GM23338 (cell line): ENCODE results near the gene PDE6C. TPM values are rescaled to one million over a fixed set of nuclear protein-coding genes. Genes with fewer than 3 reads are reported as not detected.

Experiments
- ATAC-seq: fragments of 200-7000 bp; cut with Tn5 transposase; 3 replicates; pipeline ENCODE4 v1.9.1; 2020
- DNase-seq: peaks from one replicate; pipeline ENCODE4 v3.0.0-alpha.2; 2015; ENCODE audit warnings: low spot score
- H2AFZ ChIP-seq: fragments of 200-600 bp; sonication (generic); 2 replicates; pipeline ENCODE4 v1.8.0; 2016; ENCODE audit warnings: antibody characterized with exemption, mild to moderate bottlenecking, moderate library complexity
- H3F3A ChIP-seq: fragments of 200-600 bp; sonication (generic); replicated peaks from 2 replicates; pipeline ENCODE4 v1.8.0; 2017; ENCODE audit warnings: antibody characterized with exemption, mixed run types, low read depth
- H3K27ac ChIP-seq: fragments of 200-600 bp; sonication (generic); 2 replicates; pipeline ENCODE4 v1.6.1; 2016; ENCODE audit warnings: low read depth
- H3K27me3 ChIP-seq: fragments of 200-600 bp; sonication (generic); 2 replicates; pipeline ENCODE4 v1.8.0; 2016; ENCODE audit warnings: mild to moderate bottlenecking, mixed run types, moderate library complexity; ENCODE audit not compliant: insufficient read depth
- H3K36me3 ChIP-seq: fragments of 200-600 bp; sonication (generic); 2 replicates; pipeline ENCODE4 v1.8.0; 2016; ENCODE audit warnings: mild to moderate bottlenecking; ENCODE audit not compliant: insufficient read depth
- H3K4me1 ChIP-seq: fragments of 200-600 bp; sonication (generic); 2 replicates; pipeline ENCODE4 v1.8.0; 2016; ENCODE audit warnings: mild to moderate bottlenecking, moderate library complexity; ENCODE audit not compliant: insufficient read depth
- H3K4me2 ChIP-seq: fragments of 200-600 bp; sonication (generic); 2 replicates; pipeline ENCODE4 v1.7.1; 2017; ENCODE audit warnings: mixed run types
- H3K4me3 ChIP-seq: fragments of 200-600 bp; sonication (generic); 2 replicates; pipeline ENCODE4 v1.6.1; 2016; ENCODE audit warnings: mixed run types
- H3K79me2 ChIP-seq: fragments of 200-600 bp; sonication (generic); replicated peaks from 2 replicates; pipeline ENCODE4 v1.8.0; 2017; ENCODE audit warnings: mild to moderate bottlenecking; ENCODE audit not compliant: insufficient read depth
- H3K9me2 ChIP-seq: fragments of 200-600 bp; sonication (generic); 2 replicates; pipeline ENCODE4 v1.8.0; 2017; ENCODE audit not compliant: insufficient read depth
- H4K20me1 ChIP-seq: fragments of 200-600 bp; sonication (generic); replicated peaks from 2 replicates; pipeline ENCODE4 v1.8.0; 2017; ENCODE audit warnings: mild to moderate bottlenecking; ENCODE audit not compliant: insufficient read depth
- H3K27ac Mint-ChIP-seq: 2 replicates; pipeline ENCODE4 v1.8.0; 2020; ENCODE audit warnings: inconsistent platforms, mild to moderate bottlenecking, moderate library complexity, mixed read lengths
- H3K27me3 Mint-ChIP-seq: 3 replicates; pipeline ENCODE4 v1.8.0; 2022; ENCODE audit warnings: low read depth, mild to moderate bottlenecking, moderate library complexity, mixed read lengths, inconsistent platforms; ENCODE audit not compliant: insufficient read depth, poor library complexity
- H3K36me3 Mint-ChIP-seq: 3 replicates; pipeline ENCODE4 v1.8.0; 2021; ENCODE audit warnings: low read depth, mild to moderate bottlenecking, inconsistent platforms, moderate library complexity, mixed read lengths
- H3K4me1 Mint-ChIP-seq: 3 replicates; pipeline ENCODE4 v1.8.0; 2020; ENCODE audit warnings: mild to moderate bottlenecking, inconsistent platforms, mixed read lengths
- H3K4me3 Mint-ChIP-seq: 3 replicates; pipeline ENCODE4 v1.8.0; 2021; ENCODE audit warnings: moderate library complexity, mild to moderate bottlenecking, inconsistent platforms, mixed read lengths
- H3K9me3 Mint-ChIP-seq: 3 replicates; pipeline ENCODE4 v1.8.0; 2020; ENCODE audit warnings: moderate library complexity, mild to moderate bottlenecking, inconsistent platforms, mixed read lengths
- CREB1 ChIP-seq: fragments of 250-450 bp; sonication (Bioruptor Pico); IDR thresholded peaks from 2 replicates; pipeline ENCODE4 v1.5.0; 2020; ENCODE audit warnings: low read depth, mild to moderate bottlenecking, moderate library complexity
- ETS1 ChIP-seq: IDR thresholded peaks from 2 replicates; pipeline ENCODE4 v1.6.1; 2016; ENCODE audit warnings: antibody characterized with exemption
- JUNB ChIP-seq: IDR thresholded peaks from one replicate; pipeline ENCODE4 v1.6.1; 2016; ENCODE audit warnings: antibody characterized with exemption; ENCODE audit not compliant: unreplicated experiment
- NANOG ChIP-seq: IDR thresholded peaks from 2 replicates; pipeline ENCODE4 v1.6.1; 2016; ENCODE audit warnings: antibody characterized with exemption, borderline replicate concordance
- POLR2AphosphoS5 ChIP-seq: IDR thresholded peaks from 2 replicates; pipeline ENCODE4 v1.6.1; 2016; ENCODE audit warnings: antibody characterized with exemption, low read depth
- STAT1 ChIP-seq: IDR thresholded peaks from one replicate; pipeline ENCODE4 v1.6.1; 2016; ENCODE audit warnings: antibody characterized with exemption; ENCODE audit not compliant: unreplicated experiment
- ZNF114 ChIP-seq: fragments of 250-450 bp; sonication (Bioruptor Pico); IDR thresholded peaks from 2 replicates; pipeline ENCODE4 v1.5.0; 2020; ENCODE audit warnings: mild to moderate bottlenecking, moderate library complexity
- polyA plus RNA-seq: library from polyadenylated mRNA; unstranded; fragments of >200 nt; fragmentation: Nextera tagmentation; extraction: Ambion mirVana; gene quantifications from 2 replicates; pipeline ENCODE4 v1.2.1, GENCODE V29; 2016
- total RNA-seq: library from RNA; depleted of rRNA; stranded (reverse); fragments of >200 nt; shearing (Covaris generic); gene quantifications from 2 replicates; pipeline ENCODE4 v1.2.3, GENCODE V29; 2014
- TF ChIP-seq, protein P1 (sequence below), 2 experiments: fragments of 200-600 bp in 1 of 2; sonication (generic) in 1 of 2; conservative IDR thresholded peaks; 2 replicates each; pipeline versions ENCODE4 v1.5.1 to v1.6.1; 2016 to 2017; ENCODE audit warnings: antibody characterized with exemption in 2 of 2, low read depth in 2 of 2, mild to moderate bottlenecking in 2 of 2, moderate library complexity in 1 of 2

Gene PDE6C
- total and polyA plus RNA-seq, 2 experiments from 2014 or later: 0.06 TPM; not detected in 1

DNA sequence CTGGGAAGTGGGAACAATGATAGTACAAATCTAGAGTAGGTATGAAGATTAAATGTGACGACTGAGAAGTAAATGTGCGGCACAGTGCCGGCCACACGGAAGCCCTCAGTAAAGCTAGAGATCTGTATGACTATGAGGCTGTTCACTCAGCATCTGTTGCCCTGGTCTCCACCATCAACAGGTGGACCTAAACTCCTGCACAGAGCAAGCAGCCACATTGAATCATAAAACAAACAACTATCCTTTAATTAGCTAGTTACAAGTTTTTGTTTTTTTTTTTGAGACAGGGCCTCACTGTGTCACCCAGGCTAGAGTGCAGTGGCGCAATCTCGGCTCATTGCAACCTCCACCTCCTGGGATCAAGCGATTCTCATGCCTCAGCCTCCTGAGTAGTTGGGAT is 27.9 kb upstream of the PDE6C start (continued):
- TF ChIP-seq, protein P1, sequence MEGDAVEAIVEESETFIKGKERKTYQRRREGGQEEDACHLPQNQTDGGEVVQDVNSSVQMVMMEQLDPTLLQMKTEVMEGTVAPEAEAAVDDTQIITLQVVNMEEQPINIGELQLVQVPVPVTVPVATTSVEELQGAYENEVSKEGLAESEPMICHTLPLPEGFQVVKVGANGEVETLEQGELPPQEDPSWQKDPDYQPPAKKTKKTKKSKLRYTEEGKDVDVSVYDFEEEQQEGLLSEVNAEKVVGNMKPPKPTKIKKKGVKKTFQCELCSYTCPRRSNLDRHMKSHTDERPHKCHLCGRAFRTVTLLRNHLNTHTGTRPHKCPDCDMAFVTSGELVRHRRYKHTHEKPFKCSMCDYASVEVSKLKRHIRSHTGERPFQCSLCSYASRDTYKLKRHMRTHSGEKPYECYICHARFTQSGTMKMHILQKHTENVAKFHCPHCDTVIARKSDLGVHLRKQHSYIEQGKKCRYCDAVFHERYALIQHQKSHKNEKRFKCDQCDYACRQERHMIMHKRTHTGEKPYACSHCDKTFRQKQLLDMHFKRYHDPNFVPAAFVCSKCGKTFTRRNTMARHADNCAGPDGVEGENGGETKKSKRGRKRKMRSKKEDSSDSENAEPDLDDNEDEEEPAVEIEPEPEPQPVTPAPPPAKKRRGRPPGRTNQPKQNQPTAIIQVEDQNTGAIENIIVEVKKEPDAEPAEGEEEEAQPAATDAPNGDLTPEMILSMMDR (conservative IDR thresholded peaks at IDR 0.05; ENCODE audit: low read depth in 2 of 2): no peak
- TF ChIP-seq POLR2AphosphoS5: no peak

DNA sequence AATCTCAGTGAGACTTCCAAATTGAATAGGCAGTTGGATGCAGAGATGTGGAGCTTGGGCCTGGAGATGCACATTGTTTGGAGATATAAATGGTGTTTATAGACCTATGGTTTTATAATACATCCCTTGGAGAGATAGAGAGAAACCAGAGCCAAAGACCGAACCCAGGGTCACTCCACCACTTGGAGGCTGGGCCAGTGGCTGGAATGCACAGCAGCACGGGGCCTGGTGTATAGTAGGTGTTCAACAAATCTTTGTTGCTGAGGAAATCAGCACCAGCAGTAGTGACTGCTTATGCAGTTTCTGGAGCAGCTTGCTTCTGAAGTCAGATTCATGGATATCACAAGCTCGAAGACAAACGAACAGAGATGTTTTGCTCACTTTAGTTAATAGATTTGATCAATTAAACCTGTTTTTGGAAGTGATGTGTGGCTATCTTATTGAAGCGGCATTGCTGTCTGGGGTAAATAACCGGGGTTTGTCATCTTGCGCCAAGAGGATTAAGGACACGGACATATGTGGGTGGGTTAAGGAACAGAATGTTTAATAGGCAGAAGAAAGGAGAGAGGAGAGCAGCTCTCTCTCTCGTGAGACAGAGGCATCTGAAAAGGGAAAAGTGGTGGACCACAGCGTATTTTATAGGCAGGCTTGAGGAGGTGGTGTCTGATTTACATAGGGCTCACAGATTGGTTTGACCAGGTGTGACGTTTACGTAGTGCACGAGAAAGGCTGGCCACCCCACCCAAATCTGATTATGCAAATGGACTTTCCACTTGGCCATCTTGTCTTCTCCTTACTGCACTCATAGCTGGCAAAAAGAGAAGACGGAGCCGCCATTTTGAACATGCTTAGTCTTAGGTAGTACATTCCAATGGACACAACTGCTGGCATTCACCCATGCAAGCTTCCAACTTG is 22.4 kb upstream of the PDE6C start:
- no peak overlapping the region for H3K4me3 Mint-ChIP-seq
- H3F3A ChIP-seq: no peaks in the 10 kb centered on the region
- H3K79me2 ChIP-seq: no peaks in the 10 kb centered on the region
- TF ChIP-seq, protein P1 (conservative IDR thresholded peaks at IDR 0.05; ENCODE audit: low read depth in 2 of 2): no peak
- TF ChIP-seq JUNB: no peak
- no peak for TF ChIP-seq ETS1
- TF ChIP-seq STAT1: no peak
- no peak for TF ChIP-seq ZNF114 (CRISPR knock-in tag)
- H3K4me3 ChIP-seq: no peak overlapping the region
- ATAC-seq: no peak
- H3K4me2 ChIP-seq: no peak overlapping the region
- peaks cover 16% of the 10 kb centered on the region for H3K4me1 ChIP-seq
- H4K20me1 ChIP-seq: no peaks in the 10 kb centered on the region
- H3K36me3 Mint-ChIP-seq: no peaks in the 10 kb centered on the region
- H3K27me3 ChIP-seq: no peaks in the 10 kb centered on the region
- H3K27ac ChIP-seq: no peak overlapping the region
- no peak for DNase-seq
- peaks cover 7% of the 10 kb centered on the region for H3K27me3 Mint-ChIP-seq
- no peaks in the 10 kb centered on the region; the same call in 1 of the 2 replicates for H3K9me2 ChIP-seq
- H3K9me3 Mint-ChIP-seq: no peaks in the 10 kb centered on the region
- no peak overlapping the region for H3K27ac Mint-ChIP-seq
- H2AFZ ChIP-seq: no peak overlapping the region
- H3K4me1 Mint-ChIP-seq: peaks cover 17% of the 10 kb centered on the region; the same call in 2 of the 3 replicates
- H3K36me3 ChIP-seq: no peaks in the 10 kb centered on the region

DNA sequence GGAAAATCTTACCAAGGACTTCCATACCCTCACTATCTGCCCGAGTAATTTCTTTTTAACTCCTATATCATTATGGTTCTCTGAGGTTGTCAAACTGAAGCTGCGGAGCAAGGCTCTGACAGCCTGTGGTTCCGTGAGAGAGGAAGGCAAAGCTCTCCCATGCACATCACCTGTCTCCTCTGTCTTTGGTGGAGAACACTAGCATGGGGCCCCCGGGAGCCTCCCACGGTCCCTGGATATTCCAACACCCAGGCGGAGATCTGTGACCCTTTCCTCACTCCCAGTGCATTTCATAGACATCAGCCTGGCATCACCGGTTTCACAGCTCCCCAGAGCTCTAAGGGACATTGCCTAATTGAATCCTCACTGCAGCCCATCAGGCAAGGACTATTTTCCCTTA is 21.7 kb upstream of the PDE6C start:
- no peaks in the 10 kb centered on the region for H3K36me3 ChIP-seq
- no peaks in the 10 kb centered on the region for H3K79me2 ChIP-seq
- H3K27me3 ChIP-seq: no peaks in the 10 kb centered on the region
- Mint-ChIP-seq H3K27ac (no peak overlapping the region), H3K27me3 (peaks cover 7% of the 10 kb centered on the region), H3K9me3 (no peaks in the 10 kb centered on the region), H3K36me3 (no peaks in the 10 kb centered on the region), H3K4me3 (no peak overlapping the region), H3K4me1 (peaks cover 17% of the 10 kb centered on the region)
- TF ChIP-seq POLR2AphosphoS5: no peak
- TF ChIP-seq NANOG: no peak
- no peak for TF ChIP-seq STAT1
- TF ChIP-seq CREB1 (CRISPR knock-in tag): no peak
- no peak for TF ChIP-seq JUNB
- TF ChIP-seq, protein P1 (conservative IDR thresholded peaks at IDR 0.05; ENCODE audit: low read depth in 2 of 2): no peak
- TF ChIP-seq ETS1: no peak
- peak overlapping the region; percentile 44; the same call in 1 of the 2 replicates for H2AFZ ChIP-seq
- no peaks in the 10 kb centered on the region for H3F3A ChIP-seq
- H3K4me2 ChIP-seq: peak overlapping the region; percentile 25; the same call in 1 of the 2 replicates
- no peak overlapping the region for H3K27ac ChIP-seq
- no peak overlapping the region for H3K4me3 ChIP-seq
- no peak for ATAC-seq
- DNase-seq: no peak
- H3K9me2 ChIP-seq: no peaks in the 10 kb centered on the region; the same call in 1 of the 2 replicates
- peaks cover 16% of the 10 kb centered on the region for H3K4me1 ChIP-seq
- no peaks in the 10 kb centered on the region for H4K20me1 ChIP-seq
